Adrenal gland (tissue), 12 donors: Measurements from ENCODE around the gene MOGAT1. TPM values are rescaled to one million over a fixed set of nuclear protein-coding genes. Genes with fewer than 3 reads are reported as not detected.

ENCODE experiments used
- DNase-seq, 7 donors: peaks; one replicate each; pipeline ENCODE4 v3.0.0-alpha.2; 2019 to 2020
- H3K27ac ChIP-seq, 5 donors: fragments of 200-600 bp; sonication (generic) in 4 of 5; 1 replicate in 3 of 5; 2 replicates in 2 of 5; pipeline versions ENCODE4 v1.5.1 to v1.8.0; 2016 to 2020; ENCODE audit warnings: mild to moderate bottlenecking in 1 of 5
- H3K27me3 ChIP-seq: fragments of 200-600 bp; 2 replicates; pipeline ENCODE4 v1.8.0; 2021
- H3K36me3 ChIP-seq, 2 donors: fragments of 200-600 bp; replicated peaks in 1 of 2; 1 replicate in 1 of 2; 2 replicates in 1 of 2; pipeline versions ENCODE4 v1.5.1 to v1.8.0; 2018 to 2022
- H3K4me1 ChIP-seq, 2 donors: fragments of 200-600 bp; replicated peaks in 1 of 2; 1 replicate in 1 of 2; 2 replicates in 1 of 2; pipeline versions ENCODE4 v1.5.1 to v1.8.0; 2018 to 2021
- H3K4me3 ChIP-seq, 4 donors: fragments of 200-600 bp; sonication (generic) in 3 of 4; one replicate each; pipeline ENCODE4 v1.5.1; 2016 to 2018
- H3K9me3 ChIP-seq, 3 donors: fragments of 200-600 bp; sonication (generic) in 1 of 3; replicated peaks in 1 of 3; 1 replicate in 2 of 3; 2 replicates in 1 of 3; pipeline versions ENCODE4 v1.5.1 to v1.8.0; 2016 to 2021
- POLR2A ChIP-seq, 2 donors: fragments of 450-650 bp; IDR thresholded peaks; one replicate each; pipeline ENCODE4 v1.6.1; 2017; ENCODE audit warnings: antibody characterized with exemption in 2 of 2, mild to moderate bottlenecking in 2 of 2, moderate library complexity in 1 of 2
- WGBS, 4 donors: extraction: QIAGEN DNeasy Blood & Tissue Kit in 2 of 4; methylation state at CpG; one replicate each; pipeline versions ENCODE4 v1.1.5 to v1.1.7; 2013 to 2017; 5-methylcytosine and 5-hydroxymethylcytosine counted together
- intact Hi-C, 2 donors: fragments of 100-400 bp; cut with DNase I; formaldehyde crosslinking; loops; one replicate each; pipeline versions ENCODE4 v1.14.1 to v1.15.0; 2022 to 2023
- polyA plus RNA-seq, 3 donors: library from polyadenylated mRNA; stranded (reverse); fragments of 200-250 nt in 2 of 3; fragments of 350-450 nt in 1 of 3; fragmentation: Illumina TruSeq in 1 of 3; extraction: RNeasy Lipid Tissue Mini Kit (QIAGEN cat#74804) in 1 of 3; gene quantifications; one replicate each; pipeline ENCODE4 v1.2.3, GENCODE V29; 2013 to 2014
- total RNA-seq, 9 donors: library from RNA; depleted of rRNA in 4 of 9; stranded (reverse); fragments of >200 nt in 4 of 9; fragments of 120-200 nt in 1 of 9; fragmentation: NEBNext Ultra II Directional in 1 of 9; extraction: Animal tissue kit (Norgen Biotek cat#: 25700) in 1 of 9; gene quantifications; one replicate each; pipeline versions ENCODE4 v1.1.0 to v1.2.4, GENCODE V29; 2013 to 2023
- TF ChIP-seq, protein P1 (sequence below), 6 experiments: fragments of 450-650 bp in 4 of 6; fragments of 200-600 bp in 2 of 6; sonication (generic) in 1 of 6; IDR thresholded peaks; 1 replicate in 5 of 6; 2 replicates in 1 of 6; pipeline versions ENCODE4 v1.5.1 to v1.8.0; 2016 to 2021; ENCODE audit warnings: antibody characterized with exemption in 6 of 6, mild to moderate bottlenecking in 2 of 6, moderate library complexity in 1 of 6
- donor health status: healthy with polysubstance abuse.
- donor health status: Bipolar disorder and iron deficiency.
- donor health status: DM: yes; HTN: yes; CAD: no.
- donor health status: DM: no; HTN: no; CAD: no.
- donor health status: DM: no; HTN: no; CAD: no.
- donor health status: DM: yes; HTN: yes; CAD: no.

Gene MOGAT1
- total and polyA plus RNA-seq, 12 donors = 0.20 TPM; not detected in 11

DNA sequence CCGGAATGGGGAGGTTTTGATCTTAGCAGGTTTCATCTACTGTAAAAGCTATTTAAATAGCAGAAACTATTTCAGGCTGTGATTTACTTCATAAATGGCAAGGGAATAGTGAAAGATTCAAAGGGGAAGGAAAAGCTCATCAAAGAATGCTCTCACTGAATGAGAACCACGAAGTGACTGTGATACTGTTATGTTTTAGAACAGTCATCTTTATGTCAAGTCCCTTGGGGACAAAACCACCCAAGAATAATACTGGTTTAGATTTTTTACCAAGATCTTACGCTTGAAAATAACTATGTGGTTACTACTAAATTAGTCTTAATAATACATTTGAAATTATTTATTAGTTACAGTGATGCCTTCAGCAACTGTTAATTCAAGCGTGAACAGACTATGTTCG, 43.7 kb upstream of the MOGAT1 start:
- 87 to 94% (median 93%) methylated on average over 5 of the region's 5 CpGs for WGBS, 4 donors
- H3K4me1 ChIP-seq = no peaks in the 10 kb centered on the region
- TF ChIP-seq, protein P1, sequence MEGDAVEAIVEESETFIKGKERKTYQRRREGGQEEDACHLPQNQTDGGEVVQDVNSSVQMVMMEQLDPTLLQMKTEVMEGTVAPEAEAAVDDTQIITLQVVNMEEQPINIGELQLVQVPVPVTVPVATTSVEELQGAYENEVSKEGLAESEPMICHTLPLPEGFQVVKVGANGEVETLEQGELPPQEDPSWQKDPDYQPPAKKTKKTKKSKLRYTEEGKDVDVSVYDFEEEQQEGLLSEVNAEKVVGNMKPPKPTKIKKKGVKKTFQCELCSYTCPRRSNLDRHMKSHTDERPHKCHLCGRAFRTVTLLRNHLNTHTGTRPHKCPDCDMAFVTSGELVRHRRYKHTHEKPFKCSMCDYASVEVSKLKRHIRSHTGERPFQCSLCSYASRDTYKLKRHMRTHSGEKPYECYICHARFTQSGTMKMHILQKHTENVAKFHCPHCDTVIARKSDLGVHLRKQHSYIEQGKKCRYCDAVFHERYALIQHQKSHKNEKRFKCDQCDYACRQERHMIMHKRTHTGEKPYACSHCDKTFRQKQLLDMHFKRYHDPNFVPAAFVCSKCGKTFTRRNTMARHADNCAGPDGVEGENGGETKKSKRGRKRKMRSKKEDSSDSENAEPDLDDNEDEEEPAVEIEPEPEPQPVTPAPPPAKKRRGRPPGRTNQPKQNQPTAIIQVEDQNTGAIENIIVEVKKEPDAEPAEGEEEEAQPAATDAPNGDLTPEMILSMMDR (IDR thresholded peaks at IDR 0.05) = no peak
- TF ChIP-seq POLR2A (IDR thresholded peaks at IDR 0.05) = no peak
- no peak for DNase-seq
- H3K27me3 ChIP-seq = no peaks in the 10 kb centered on the region
- H3K4me3 ChIP-seq = no peak overlapping the region
- intact Hi-C loops = no loop called here
- H3K36me3 ChIP-seq = peaks cover 0 to 66% of the 10 kb centered on the region in 2 donors
- no peaks in the 10 kb centered on the region for H3K9me3 ChIP-seq
- no peak overlapping the region for H3K27ac ChIP-seq

DNA sequence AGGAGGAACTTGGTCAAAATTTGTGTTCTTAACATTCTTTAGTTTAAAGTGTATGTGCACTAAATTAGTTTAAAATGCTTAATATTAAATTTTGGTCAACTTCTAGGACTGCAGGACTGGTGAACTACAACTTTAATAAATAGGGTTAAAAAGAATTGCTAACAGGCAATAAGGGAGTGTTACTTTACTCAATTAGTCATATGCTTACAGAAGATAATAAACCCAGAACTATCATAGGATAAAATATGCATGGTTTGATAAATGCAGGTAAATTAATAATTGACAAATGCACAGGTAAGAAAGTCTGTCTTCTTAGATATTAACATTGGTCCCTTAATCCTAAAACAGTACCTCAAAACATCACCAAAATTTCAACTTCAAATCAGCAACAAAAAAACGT, 36.2 kb upstream of the MOGAT1 start:
- H3K36me3 ChIP-seq = peaks cover 0 to 59% of the 10 kb centered on the region in 2 donors
- peaks cover 0 to 4% (median 0%) of the 10 kb centered on the region in 3 donors for H3K9me3 ChIP-seq
- no peak overlapping the region for H3K4me3 ChIP-seq
- DNase-seq = no peak
- intact Hi-C loops = no loop called here
- no peaks in the 10 kb centered on the region for H3K4me1 ChIP-seq
- TF ChIP-seq POLR2A (IDR thresholded peaks at IDR 0.05) = no peak
- TF ChIP-seq, protein P1 (IDR thresholded peaks at IDR 0.05) = no peak
- WGBS, 4 donors = 92 to 98% (median 96%) methylated on average over 1 of the region's 1 CpG
- no peak overlapping the region for H3K27ac ChIP-seq
- no peaks in the 10 kb centered on the region for H3K27me3 ChIP-seq

- no peak for DNase-seq
- WGBS, 4 donors = 56 to 94% (median 73%) methylated on average over 1 of the region's 1 CpG
- TF ChIP-seq POLR2A (IDR thresholded peaks at IDR 0.05) = no peak
- TF ChIP-seq, protein P1 (IDR thresholded peaks at IDR 0.05) = no peak
- Histone ChIP-seq H3K4me1 (no peaks in the 10 kb centered on the region), H3K36me3 (peaks cover 0 to 55% of the 10 kb centered on the region in 2 donors), H3K27ac (no peak overlapping the region), H3K4me3 (no peak overlapping the region), H3K9me3 (peaks cover 0 to 4% (median 0%) of the 10 kb centered on the region in 3 donors), H3K27me3 (no peaks in the 10 kb centered on the region)
- intact Hi-C loops = no loop called here
Observed at GRCh38 chr2:222637067-222637466, 34.4 kb upstream of the MOGAT1 start.

DNA sequence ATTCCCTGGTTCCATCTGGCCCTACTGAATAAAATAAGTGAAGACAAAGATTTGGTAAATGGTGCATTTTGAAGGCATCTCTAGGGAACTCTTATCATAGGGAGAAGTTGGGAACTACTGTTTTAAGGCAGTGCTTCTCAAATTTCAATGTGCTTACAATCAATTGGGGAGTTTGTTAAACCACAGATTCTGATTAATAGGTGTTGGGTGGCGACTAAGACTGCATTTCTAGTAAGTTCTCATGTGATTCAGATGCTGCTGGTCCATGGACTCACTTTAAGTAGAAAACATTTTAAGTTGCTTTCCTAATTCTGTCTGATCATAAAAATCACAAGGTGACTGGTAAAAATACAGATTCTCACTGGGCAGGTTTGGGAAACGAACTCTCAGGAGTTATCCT, 30.1 kb upstream of the MOGAT1 start:
- no peaks in the 10 kb centered on the region for H3K4me1 ChIP-seq
- no peaks in the 10 kb centered on the region for H3K27me3 ChIP-seq
- H3K27ac ChIP-seq = no peak overlapping the region
- no peak for TF ChIP-seq POLR2A (IDR thresholded peaks at IDR 0.05)
- TF ChIP-seq, protein P1 (IDR thresholded peaks at IDR 0.05) = no peak
- intact Hi-C loops = no loop called here
- no peak for DNase-seq
- no peak overlapping the region for H3K4me3 ChIP-seq
- 95 to 97% (median 96%) methylated on average over 2 of the region's 2 CpGs for WGBS, 4 donors
- H3K9me3 ChIP-seq = peaks cover 0 to 4% (median 0%) of the 10 kb centered on the region in 3 donors
- H3K36me3 ChIP-seq = peaks cover 0 to 35% of the 10 kb centered on the region in 2 donors
